ENCODE data around the gene RCC2. TPM values are rescaled to one million over a fixed set of nuclear protein-coding genes. Genes with fewer than 3 reads are reported as not detected.
"Not testable (repeated sequence)": the region's sequence is repeated elsewhere in the genome, so short reads cannot be mapped to it uniquely, and the experiment has no call there.

RCC2 gene
- 87.4 and 135 TPM in 2 replicates for total RNA-seq (2014; rRNA removed; shearing (Covaris generic))

DNA sequence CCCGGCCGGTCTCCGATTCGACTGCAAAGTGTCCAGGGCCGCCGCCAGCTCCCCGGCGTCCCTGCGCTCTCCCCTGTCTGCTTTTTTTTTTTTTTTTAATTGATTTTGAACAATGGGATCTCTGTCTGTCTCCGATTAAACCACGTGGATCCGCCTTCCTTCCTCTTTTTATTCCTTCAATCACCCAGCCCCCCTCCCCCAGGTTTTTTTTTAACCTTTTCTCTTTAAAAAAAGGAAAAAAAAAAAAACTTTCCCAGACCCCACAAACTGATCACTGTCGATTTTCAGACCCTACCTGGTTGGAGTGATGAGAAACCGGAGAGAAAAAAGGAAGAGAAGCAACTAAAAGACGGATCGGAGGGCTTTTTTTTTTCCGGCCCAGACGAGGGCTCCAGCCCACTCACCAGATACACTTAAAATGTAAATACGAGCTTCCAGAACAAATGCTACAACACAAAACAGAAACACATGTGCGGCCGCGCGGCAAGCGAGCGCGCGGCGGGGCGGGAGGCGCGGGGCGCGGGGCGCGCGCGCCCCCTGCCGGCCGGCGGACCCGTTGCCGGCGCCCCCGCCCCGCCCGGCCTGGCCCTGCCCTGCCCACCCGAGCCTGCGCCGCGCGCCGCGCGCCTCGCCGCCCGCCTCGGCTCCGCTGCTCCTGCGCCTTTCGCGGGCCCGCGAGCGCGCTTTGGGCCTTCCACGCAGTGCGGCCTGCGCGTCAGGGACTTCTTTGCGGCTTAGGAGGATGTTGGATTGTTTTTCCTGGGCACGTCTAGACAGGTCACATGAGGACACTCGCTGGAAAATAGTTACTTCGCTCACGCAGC is at the start of gene RCC2:
Gene RCC2, minus strand, starts transcription at position 428 of the 824 bp plus-strand sequence. CDS start 1,163 bp downstream, outside the sequence.
- DNase-seq (ENCODE audit: low read depth), result peak; percentile 71

DNA sequence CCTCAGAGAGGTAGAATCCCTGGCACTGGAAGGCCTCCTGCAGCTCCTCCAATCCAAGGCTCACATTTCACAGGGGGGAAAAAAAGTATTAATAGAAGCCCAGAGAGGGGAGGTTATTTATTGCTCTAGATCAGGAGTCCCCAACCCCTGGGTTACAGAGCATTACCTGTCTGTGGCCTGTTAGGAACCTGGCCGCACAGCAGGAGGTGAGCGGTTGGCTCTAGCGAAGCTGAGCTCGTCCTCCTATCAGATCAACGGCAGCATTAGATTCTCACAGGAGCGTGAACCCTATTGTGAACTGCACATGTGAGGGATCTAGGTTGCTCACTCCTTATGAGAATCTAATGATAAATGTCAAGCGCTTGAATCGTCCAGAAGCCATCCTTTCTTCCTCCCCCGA is 46.8 kb upstream of the RCC2 start:
- no peak for DNase-seq (ENCODE audit: low read depth)

DNA sequence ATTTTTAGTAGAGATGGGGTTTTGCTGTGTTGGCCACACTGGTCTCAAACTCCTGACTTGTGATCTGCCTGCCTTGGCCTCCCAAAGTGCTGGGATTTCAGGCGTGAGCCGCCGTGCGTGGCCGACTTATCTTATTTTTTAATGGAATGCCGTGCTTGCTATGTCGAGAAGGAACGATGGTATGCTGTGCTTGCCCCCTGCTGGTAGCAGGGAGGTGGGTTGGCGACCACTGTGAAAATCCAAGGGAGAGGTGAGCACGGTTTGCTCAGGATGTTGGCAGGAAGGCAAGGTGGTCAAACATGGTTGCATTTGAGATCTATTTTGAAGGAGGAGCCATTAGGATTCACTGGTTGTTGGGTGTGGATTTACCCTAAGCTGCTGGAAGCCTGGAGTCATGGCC is 45.8 kb upstream of the RCC2 start:
- no peak for DNase-seq (ENCODE audit: low read depth)

DNA sequence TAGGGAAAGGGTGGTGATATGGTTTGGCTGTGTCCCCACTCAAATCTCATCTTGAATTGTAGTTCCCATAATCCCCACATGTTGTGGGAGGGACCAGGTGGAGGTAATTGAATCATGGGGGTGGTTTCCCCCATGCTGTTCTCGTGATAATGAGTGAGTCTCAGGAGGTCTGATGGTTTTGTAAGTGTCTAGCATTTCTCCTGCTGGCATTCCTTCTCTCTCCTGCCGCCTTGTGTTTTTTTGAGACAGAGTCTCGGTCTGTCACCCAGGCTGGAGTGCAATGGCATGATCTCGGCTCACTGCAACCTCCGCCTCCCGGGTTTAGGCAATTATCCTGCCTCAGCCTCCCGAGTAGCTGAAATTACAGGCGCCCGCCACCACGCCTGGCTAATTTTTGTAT is 42.5 kb upstream of the RCC2 start:
- not testable (repeated sequence) for DNase-seq (ENCODE audit: low read depth)

DNA sequence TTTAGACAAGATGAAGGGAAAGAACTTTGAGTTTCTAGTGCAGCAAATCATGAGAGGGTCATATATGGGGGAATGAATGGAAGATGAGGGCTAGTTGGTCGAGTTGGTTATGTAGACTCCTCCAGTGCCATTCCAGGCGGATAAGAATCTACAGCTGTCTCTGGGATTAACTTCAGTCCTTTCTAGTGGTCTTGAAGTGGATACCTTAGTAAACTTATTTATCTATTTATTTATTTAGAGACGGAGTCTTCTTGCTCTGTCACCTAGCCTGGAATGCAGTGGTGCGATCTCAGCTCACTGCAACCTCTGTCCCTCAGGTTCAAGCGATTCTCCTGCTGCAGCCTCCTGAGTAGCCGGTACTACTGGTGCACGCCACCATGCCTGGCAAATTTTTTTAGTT is 41.4 kb upstream of the RCC2 start:
- no peak for DNase-seq (ENCODE audit: low read depth)

DNA sequence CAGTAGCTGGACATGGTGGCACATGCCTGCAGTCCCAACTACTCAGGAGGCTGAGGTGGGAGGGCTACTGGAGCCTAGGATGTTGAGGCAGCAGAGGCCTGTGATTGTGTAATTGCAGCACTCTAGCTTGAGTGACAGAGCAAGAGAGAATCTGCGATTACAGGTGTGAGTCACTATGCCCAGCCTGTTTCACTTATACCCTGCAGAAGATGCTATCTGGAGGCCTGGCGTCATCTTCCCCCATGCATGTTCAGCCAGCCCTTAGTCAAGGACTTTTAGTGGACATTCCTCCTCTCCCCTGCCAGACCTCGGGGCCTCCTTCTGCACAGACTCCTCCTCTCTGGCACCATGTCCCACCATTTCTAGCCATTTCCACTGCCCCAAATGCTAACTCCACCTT is 36.3 kb upstream of the RCC2 start:
- peak; percentile 92 for DNase-seq (ENCODE audit: low read depth)

DNA sequence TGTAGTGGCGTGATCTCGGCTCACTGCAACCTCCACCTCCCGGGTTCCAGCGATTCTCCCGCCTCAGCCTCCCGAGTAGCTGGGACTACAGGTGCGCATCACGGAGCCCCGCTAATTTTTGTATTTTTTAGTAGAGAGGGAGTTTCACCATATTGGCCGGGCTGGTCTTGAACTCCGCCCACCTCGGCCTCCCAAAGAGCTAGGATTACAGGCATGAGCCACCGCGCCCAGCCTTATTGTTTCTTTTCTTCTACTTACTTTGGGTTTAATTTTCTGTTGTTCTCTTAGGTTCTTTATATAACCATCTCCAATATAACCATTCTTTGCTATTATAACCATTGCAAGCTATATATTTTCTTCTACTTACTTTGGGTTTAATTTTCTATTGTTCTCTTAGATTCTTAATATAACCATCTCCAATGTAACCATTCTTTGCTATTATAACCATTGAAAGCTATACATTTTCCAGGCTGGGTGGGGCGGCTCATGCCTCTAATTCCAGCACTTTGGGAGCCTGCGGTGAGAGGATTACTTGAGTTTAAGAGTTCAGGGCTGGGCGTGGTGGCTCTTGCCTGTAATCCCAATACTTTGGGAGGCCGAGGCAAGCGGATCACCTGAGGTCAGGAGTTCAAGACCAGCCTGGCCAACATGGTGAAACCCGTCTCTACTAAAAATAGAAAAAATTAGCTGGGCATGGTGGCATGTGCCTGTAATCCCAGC is 35.5 kb upstream of the RCC2 start:
- not testable (repeated sequence) for DNase-seq (ENCODE audit: low read depth)

DNA sequence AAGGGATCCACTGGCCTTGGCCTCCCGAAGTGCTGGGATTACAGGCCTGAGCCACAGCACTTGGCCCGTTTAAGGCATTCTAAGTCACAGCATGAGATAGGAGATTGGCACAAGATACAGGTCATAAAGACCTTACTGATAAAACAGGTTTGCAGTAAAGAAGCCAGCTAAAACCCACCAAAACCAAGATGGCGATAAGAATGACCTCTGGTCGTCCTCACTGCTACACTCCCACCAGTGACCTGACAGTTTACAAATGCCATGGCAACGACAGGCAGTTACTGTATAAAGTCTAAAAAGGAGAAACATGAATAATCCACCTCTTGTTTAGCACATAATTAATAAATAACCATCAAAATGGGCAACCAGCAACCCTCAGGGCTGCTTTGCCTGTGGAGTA is 33.3 kb upstream of the RCC2 start:
- DNase-seq (ENCODE audit: low read depth), result no peak

DNA sequence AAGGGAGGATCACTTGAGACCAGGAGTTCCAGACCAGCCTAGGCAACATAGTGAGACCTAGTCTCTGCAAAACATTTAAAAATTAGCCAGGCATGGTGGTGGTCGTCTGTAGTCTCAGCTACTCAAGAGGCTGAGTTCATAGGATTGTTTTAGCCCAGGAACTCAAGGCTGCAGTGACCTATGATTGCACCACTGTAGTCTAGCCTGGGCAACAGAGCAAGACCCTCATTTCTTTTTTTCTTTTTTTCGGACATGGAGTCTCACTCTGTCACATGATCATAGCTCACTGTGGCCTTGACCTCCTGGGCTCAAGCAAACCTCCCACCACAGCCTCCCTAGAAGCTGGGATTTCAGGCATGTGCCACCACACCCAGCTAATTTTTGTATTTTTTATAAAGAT is 31.9 kb upstream of the RCC2 start:
- no peak for DNase-seq (ENCODE audit: low read depth)

DNA sequence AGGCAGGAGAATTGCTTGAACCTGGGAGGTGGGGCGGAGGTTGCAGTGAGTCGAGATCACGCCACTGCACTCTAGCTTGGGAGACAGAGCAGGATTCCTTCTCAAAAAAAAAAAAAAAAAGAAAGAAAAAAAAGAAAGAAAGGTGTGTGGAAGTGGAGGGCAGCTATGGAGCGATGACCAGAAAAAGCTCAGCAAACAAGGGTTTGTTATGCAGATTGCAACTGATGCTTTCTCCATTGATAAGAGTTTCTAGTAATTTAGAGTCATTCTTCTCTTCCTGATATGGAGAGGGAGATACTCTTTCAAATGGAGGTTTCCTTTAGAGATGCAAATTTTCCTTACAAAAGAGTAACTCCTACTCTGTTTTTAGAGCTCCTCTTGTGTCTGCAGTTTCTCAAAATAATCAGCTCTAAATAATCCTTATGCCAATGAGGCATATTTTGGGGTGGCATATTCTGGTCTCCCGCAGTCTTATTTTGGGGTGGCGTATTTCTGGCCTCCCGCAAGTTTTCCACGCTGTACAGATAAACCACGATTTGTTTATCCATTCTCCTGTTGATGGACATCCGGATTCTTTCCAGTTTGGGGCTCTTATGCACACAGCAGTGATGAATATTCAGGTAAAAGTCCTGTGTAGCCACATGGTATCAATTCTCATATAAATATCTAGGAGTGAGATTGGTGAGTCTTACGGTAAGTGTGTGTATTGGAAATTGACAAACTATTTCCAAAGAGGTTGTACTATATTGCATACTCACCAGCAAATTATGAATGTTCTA is 30.7 kb upstream of the RCC2 start:
- no peak for DNase-seq (ENCODE audit: low read depth)

DNA sequence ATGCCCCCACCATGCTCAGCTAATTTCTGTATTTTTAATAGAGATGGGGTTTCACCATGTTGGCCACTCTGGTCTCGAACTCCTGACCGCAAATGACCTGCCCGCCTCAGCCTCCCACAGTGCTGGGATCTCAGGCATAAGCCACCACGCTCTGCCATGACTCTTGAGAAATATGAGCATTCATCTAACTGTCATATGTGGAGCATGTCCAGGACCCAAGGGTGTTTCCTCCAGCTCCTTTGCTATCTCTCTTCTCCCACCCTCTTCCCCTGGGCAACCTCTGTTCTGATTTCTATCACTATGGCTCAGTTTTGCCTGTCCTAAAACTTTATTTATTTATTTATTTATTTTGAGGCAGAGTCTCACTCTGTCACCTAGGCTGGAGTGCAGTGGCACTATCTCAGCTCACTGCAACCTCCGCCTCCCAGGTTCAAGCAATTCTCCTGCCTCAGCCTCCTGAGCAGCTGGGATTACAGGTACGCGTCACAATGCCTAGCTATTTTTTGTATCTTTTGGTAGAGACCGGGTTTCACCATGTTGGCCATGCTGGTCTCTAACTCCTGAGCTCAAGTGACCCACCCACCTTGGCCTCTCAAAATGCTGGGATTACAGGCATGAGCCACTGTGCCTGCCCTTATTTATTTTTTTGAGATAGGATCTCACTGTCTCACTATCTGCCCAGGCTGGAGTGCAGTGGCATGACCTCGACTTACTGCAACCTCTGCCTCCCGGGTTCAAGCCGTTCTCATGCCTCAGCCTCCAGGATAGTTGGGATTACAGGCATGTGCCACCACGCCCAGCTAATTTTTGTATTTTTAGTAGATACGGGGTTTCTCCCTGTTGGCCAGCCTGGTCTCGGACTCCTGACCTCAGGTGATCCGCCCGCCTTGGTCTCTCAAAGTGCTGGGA is 29.1 kb upstream of the RCC2 start:
- not testable (repeated sequence) for DNase-seq (ENCODE audit: low read depth)

DNA sequence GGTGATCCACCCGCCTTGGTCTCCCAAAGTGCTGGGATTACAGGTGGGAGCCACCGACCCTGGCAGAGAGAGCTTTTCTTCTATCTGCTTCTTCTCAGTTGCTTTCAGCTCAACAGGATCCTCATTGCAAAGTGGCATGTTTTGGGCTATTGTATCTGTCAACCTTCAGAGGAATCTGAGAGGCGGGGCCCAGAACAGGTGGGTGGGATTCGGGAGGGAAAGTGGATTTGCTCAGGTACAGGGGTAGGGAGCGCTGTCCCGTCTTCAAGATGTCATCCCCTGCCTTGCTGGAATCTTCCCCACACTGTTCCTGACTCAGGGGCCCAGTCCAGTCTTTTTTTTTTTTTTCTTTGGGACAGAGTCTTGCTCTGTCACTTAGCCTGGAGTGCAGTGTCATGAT is 26.9 kb upstream of the RCC2 start:
- DNase-seq (ENCODE audit: low read depth), result no peak

DNA sequence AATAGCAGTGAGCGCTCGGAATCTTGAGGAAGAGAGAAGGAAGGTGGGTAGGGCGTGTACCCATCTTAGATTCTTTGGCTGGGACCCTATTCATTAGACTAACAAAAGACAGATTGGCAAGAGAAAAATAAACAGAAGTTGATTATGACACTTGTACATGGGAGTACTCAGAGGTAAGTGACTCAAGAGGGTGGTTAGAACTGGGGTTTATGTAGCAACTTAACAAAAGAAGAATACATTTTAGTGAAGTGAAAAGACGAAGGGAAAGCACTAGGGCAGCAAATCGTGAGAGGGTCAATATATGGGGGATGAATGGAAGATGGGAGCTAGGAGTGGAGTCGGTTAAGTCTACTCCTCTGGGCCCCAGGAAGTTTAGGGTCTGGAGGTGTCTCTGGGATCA is 25.8 kb upstream of the RCC2 start:
- DNase-seq (ENCODE audit: low read depth), result no peak

DNA sequence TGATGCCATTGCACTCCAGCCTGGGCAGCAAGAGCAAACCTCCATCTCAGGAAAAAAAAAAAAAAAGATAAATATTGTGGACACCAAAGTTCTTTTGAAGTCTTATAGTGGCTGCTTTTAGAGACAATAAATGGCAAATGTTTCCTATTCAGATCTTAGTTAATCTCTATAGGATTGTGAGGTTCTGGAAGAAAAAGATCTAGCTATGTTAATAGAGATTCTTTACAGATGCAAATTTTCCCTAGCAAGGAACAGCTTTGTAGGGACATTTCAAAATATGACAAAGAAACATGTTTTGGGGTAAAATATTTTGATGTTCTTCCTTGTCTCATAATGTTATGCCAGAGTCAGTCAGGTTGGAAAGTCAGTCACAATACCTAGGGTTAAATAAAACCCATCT is 24.5 kb upstream of the RCC2 start:
- no peak for DNase-seq (ENCODE audit: low read depth)

DNA sequence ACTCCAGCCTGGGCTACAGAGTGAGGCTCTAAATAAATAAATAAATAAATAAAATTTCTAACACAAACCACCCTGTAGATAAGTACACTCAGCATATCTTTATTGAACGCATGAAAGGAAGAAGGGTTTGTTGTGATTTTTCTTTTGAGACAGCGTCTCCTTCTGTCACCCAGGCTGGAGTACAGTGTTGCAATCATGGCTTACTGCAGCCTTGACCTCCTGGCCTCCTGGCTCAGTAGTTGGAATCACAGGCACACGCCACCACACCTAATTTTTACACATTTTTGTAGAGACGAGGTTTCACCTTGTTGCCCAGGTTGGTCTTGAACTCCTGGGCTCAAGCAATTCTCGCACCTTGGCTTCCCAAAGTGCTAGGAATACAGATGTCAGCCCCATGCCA is 23.2 kb upstream of the RCC2 start:
- no peak for DNase-seq (ENCODE audit: low read depth)

DNA sequence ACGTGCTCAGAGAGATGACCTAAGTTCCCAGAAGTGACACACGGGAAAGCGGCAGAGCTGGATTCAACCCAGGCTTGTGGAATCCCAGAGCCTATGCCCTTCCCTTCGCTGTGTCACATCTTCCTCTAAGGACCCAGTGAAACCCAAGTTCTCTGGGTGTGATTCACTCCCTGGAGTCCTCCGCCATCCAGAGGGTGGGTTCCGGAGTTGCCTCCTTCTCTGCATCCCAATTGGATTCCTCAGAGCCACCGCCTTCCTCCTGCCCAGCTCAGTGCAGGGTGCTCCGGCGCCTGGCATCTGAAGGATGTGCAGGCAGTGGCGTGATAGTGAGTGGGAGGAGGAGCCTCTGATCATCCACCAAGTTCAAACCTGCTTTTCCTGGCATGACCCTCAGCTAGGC is 20.7 kb upstream of the RCC2 start:
- DNase-seq (ENCODE audit: low read depth), result peak; percentile 86

DNA sequence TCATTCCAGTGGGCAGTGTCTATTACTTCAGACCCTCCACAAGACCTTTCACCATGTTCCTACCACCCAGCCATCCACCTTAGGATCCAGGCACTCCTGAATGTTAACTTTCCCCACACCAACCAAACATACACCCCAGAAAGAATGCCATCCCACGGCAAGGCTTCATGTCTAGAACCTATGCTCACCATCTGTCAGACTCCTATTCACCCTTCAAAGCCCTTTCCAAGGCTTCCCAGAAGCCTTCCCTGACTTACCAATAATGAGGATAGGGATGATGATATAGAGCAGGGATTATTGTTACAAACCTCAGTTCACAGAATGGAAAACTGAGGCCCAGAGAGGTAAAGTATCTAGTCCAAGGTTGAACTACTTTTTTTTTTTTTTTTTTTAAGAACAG is 19.3 kb upstream of the RCC2 start:
- DNase-seq (ENCODE audit: low read depth), result no peak

DNA sequence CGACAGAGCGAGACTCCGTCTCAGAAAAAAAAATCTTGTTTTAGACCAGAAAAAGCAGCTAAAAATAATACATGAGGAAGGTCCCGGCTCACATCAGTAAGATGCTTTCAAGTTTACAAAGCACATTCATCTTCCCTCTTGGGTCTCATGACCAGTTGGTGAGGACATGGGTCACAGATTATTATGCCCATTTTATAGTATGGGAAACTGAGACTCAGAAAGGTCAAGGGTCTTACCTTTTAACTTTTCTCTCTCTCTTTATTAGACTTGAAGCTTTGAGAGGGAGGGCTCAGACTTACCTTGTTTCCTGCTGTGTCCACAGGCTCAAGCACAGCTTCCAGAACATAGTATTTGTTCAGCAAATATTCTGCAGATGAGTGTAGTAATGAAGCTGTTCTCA is 13.2 kb upstream of the RCC2 start:
- no peak for DNase-seq (ENCODE audit: low read depth)

DNA sequence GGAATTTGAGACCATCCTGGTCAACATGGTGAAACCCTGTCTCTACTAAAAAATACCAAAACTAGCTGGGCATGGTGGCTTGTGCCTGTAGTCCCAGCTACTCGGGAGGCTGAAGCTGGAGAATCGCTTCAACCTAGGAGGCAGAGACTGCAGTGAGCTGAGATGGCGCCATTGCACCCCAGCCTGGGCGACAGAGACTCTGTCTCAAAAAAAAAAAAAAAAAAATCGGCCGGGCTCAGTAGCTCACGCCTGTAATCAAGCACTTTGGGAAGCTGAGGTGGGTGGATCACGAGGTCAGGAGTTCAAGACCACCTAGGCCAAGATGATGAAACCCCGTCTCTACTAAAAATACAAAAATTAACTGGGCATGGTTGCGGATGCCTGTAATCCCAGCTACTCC is 12.7 kb upstream of the RCC2 start:
- DNase-seq (ENCODE audit: low read depth), result not testable (repeated sequence)

DNA sequence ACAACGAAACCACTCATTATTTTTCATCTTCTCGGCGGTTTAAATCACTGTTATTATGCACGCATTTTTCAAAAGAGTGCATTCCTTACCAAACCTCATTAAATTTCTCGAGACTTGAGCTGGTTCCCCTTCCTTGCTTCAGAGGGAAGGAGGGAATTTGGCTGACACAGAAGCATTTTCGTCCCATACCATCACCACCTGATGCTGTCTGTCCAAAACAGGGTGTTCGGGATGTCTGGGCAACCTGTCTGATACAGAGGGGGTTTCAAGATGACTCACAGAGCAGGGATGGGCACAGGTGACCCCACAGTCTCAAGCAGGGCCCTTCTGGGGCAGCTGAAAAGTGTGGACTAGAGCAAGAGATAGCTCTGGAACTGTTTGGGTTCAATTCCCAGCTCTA is 12.3 kb upstream of the RCC2 start:
- peak; percentile 14 for DNase-seq (ENCODE audit: low read depth)

DNA sequence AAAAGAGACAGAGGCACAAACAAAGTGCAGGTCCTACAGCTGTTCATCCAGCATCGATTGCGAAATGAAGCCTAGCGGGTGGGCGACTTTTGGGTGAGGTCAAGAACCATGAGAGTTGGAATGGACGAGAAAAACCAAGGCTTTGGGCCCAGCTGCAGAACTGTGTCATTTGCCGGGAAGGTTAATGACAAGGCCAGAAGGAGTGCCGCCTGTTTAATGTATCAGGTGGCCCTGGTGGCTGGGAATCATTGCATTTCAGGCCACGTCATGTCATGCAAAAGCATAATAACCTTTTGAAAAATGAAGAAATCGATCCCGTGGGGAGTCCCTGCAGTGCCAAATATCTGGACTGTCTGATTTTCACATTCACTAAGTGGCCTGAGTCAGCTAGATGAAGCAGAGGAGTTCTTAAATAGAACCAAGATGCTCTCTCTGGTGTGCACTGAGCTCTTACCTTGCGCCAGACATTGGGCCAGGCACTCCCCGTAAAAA is 8.1 kb upstream of the RCC2 start:
- DNase-seq (ENCODE audit: low read depth), result no peak

All from M059J (cell line).